ENCODE data around the gene LHX4.

DNA sequence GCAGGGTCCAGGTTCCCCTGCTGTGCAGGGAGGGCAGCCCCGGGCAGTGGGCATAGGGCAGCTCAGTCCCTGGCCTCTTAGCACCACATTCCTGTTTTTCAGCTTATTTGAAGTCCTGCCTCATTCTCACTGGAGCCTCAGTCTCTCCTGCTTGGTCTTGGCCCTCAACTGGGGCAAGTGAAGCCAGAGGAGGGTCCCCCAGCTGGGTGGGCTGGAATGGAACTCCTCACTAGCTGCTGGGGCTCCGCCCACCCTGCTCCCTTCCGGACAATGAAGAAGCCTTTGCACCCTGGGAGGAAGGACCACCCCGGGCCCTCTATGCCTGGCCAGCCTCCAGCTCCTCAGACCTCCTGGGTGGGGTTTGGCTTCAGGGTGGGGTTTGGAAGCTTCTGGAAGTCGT, 32.8 kb upstream of the LHX4 start:
- TF ChIP-seq POLR2AphosphoS5 (IDR thresholded peaks at IDR 0.05; ENCODE audit: borderline replicate concordance, low read depth, low read length) (no peak), EZH2 (IDR thresholded peaks at IDR 0.05) (no peak), FOXP2 (optimal IDR thresholded peaks at IDR 0.05; ENCODE audit: control extremely low read depth, extremely low read length, insufficient read depth) (no peak)

Measured in SK-N-MC (cell line).